ENCODE measurements around the gene IQSEC2. TPM values are rescaled to one million over a fixed set of nuclear protein-coding genes. Genes with fewer than 3 reads are reported as not detected.

IQSEC2 gene
- total and polyA plus RNA-seq, 11 donors: 7.7 to 16.4 (median 12.6) TPM

- H3K4me1 ChIP-seq: no peaks in the 10 kb centered on the region
- intact Hi-C loops (cut with DNase I): no loop called here
- peak in 1 of 4 donors; percentile 14 for ATAC-seq
- DNase-seq: no peak
- no peak overlapping the region for H3K4me3 ChIP-seq
- no peak overlapping the region for H3K27ac ChIP-seq
- peaks cover 0 to 31% (median 0%) of the 10 kb centered on the region in 9 donors for H3K27me3 ChIP-seq
- H3K36me3 ChIP-seq: peaks cover 0 to 6% (median 0%) of the 10 kb centered on the region in 9 donors
- WGBS, 4 donors: 61 to 85% (median 71%) methylated on average over 15 to 17 of the region's 17 CpGs
- TF ChIP-seq CTCF (IDR thresholded peaks at IDR 0.05): no peak
- TF ChIP-seq POLR2A (IDR thresholded peaks at IDR 0.05): no peak
- no peaks in the 10 kb centered on the region for H3K9me3 ChIP-seq
These were observed 24.8 kb downstream of the IQSEC2 start for GRCh38 chrX:53256446-53257041.

- H3K4me1 ChIP-seq: no peaks in the 10 kb centered on the region
- no peaks in the 10 kb centered on the region for H3K9me3 ChIP-seq
- ATAC-seq (no peak), DNase-seq (no peak)
- intact Hi-C loops (cut with DNase I): no loop called here
- no peak overlapping the region for H3K27ac ChIP-seq
- TF ChIP-seq CTCF (IDR thresholded peaks at IDR 0.05) (no peak), POLR2A (IDR thresholded peaks at IDR 0.05) (no peak)
- peaks cover 0 to 6% (median 0%) of the 10 kb centered on the region in 9 donors for H3K36me3 ChIP-seq
- WGBS, 4 donors: 62 to 84% (median 80%) methylated on average over 9 of the region's 9 CpGs
- no peak overlapping the region for H3K4me3 ChIP-seq
- peaks cover 0 to 26% (median 0%) of the 10 kb centered on the region in 9 donors for H3K27me3 ChIP-seq
These were observed 25.6 kb downstream of the IQSEC2 start for GRCh38 chrX:53255738-53256191.

GRCh38 chrX:53254570-53255461 is 26.6 kb downstream of the IQSEC2 start:
- TF ChIP-seq CTCF (IDR thresholded peaks at IDR 0.05) (no peak), POLR2A (IDR thresholded peaks at IDR 0.05) (no peak)
- Histone ChIP-seq H3K4me1 (no peaks in the 10 kb centered on the region), H3K36me3 (peaks cover 0 to 9% (median 0%) of the 10 kb centered on the region in 9 donors), H3K9me3 (no peaks in the 10 kb centered on the region), H3K27me3 (peaks cover 0 to 22% (median 0%) of the 10 kb centered on the region in 9 donors), H3K27ac (no peak overlapping the region), H3K4me3 (no peak overlapping the region)
- intact Hi-C loops (cut with DNase I): no loop called here
- ATAC-seq (no peak), DNase-seq (no peak)
- 81 to 95% (median 92%) methylated on average over 9 to 22 of the region's 22 CpGs for WGBS, 4 donors

All from heart left ventricle (tissue), 16 donors.